Activated CD8-positive, alpha-beta T cell treated with anti-CD3 and anti-CD28 coated beads, Interleukin-2, amount 10 ng/mL, durations not matched to agents 7 days and 5 days (primary cell): ENCODE measurements around the gene TMEM91. TPM values are rescaled to one million over a fixed set of nuclear protein-coding genes. Genes with fewer than 3 reads are reported as not detected.

ENCODE experiments used
- total RNA-seq, 2 experiments: library from RNA; stranded (reverse); gene quantifications; one replicate each; pipeline ENCODE4 v1.2.3, GENCODE V29; 2021

The TMEM91 gene
- total RNA-seq, 2 experiments from 2014 or later: 5.3 to 6.4 TPM

Other genes starting within 250 kb of the TMEM91 start
- gene CYP2S1, start 183.3 kb upstream of the TMEM91 start, total RNA-seq: under 1 TPM; 0.83 to 0.95 TPM
- gene AXL, start 157.3 kb upstream of the TMEM91 start, total RNA-seq: not detected
- 100 to 1,000 TPM; 332 to 340 TPM for gene HNRNPUL1, start 112.2 kb upstream of the TMEM91 start, total RNA-seq
- 10 to 100 TPM; 33.5 to 36.1 TPM for gene CCDC97, start 66.4 kb upstream of the TMEM91 start, total RNA-seq
- 100 to 1,000 TPM; 210 to 231 TPM for gene TGFB1, start 22.6 kb upstream of the TMEM91 start, total RNA-seq
- 10 to 100 TPM; 10.6 to 12.8 TPM for gene B9D2, start 12.4 kb upstream of the TMEM91 start, total RNA-seq
- gene EXOSC5, start 20.8 kb downstream of the TMEM91 start, total RNA-seq: 10 to 100 TPM; 25.3 to 26.6 TPM
- gene BCKDHA, start 21.3 kb downstream of the TMEM91 start, total RNA-seq: 10 to 100 TPM; 15.8 to 24.5 TPM
- 1 to 10 TPM; 2.9 to 5.2 TPM for gene B3GNT8, start 50.8 kb downstream of the TMEM91 start, total RNA-seq
- 10 to 100 TPM; 44.8 to 47.0 TPM for gene DMAC2, start 63.4 kb downstream of the TMEM91 start, total RNA-seq
- gene ERICH4, start 66.6 kb downstream of the TMEM91 start, total RNA-seq: not detected
- 10 to 100 TPM; 41.8 to 49.4 TPM for gene CEACAM21, start 199.6 kb downstream of the TMEM91 start, total RNA-seq